ENCODE data around the gene DPP4.
"Not testable (repeated sequence)": the region's sequence is repeated elsewhere in the genome, so short reads cannot be mapped to it uniquely, and the experiment has no call there.

Gene DPP4

DNA sequence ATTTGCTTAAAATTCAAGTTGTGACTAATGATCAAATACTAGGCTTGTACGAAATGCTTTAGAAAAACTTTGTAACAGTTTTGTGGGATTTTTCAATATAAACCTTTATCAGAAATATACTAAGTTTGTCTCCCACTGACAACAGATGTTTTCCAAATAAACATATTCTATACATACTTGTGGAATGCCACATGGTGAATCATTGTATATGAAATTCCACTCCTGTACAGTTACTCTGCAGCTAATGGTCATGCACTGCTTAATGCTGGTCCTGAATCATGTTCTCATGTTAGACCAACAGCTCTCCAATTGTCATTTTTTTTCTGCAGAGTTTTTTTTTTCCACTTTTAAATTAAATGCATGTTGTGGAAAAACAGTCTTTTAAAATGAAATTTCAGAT is 90.1 kb downstream of the DPP4 start:
- H3K9me3 ChIP-seq (ENCODE audit: control insufficient read depth, low read length), result no peaks in the 10 kb centered on the region
- H3K4me1 ChIP-seq (ENCODE audit: control insufficient read depth, insufficient read depth, low read length, poor library complexity, severe bottlenecking), result no peaks in the 10 kb centered on the region
- no CpG with 5 or more reads among the region's 1 CpG for WGBS, 2 experiments (ENCODE audit: insufficient coverage in 2 of 2)
- no peak overlapping the region for H3K27ac ChIP-seq (ENCODE audit: low read depth, low read length, severe bottlenecking)
- H3K36me3 ChIP-seq (ENCODE audit: control insufficient read depth, insufficient read depth, low read length), result no peaks in the 10 kb centered on the region
- H3K4me3 ChIP-seq (ENCODE audit: extremely low read depth, insufficient read depth, low read length, poor library complexity, severe bottlenecking), result no peak overlapping the region

DNA sequence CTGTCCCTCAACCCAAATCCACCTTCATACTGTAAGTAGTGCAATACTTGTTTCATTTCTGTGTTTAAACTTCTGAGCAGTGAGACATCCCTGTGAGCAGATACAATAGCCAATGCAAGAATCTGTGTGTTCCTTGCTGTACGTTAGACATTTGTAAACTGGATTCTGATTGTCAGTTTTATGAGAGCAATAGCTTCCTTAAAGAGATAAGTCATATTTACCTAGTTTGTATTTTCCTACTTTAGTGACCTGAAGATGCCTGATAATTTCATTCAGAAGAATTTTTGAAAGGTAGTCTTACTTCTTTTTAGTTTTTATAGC is 90.7 kb downstream of the DPP4 start:
- H3K9me3 ChIP-seq (ENCODE audit: control insufficient read depth, low read length), result no peaks in the 10 kb centered on the region
- H3K4me3 ChIP-seq (ENCODE audit: extremely low read depth, insufficient read depth, low read length, poor library complexity, severe bottlenecking), result no peak overlapping the region
- H3K4me1 ChIP-seq (ENCODE audit: control insufficient read depth, insufficient read depth, low read length, poor library complexity, severe bottlenecking), result no peaks in the 10 kb centered on the region
- H3K36me3 ChIP-seq (ENCODE audit: control insufficient read depth, insufficient read depth, low read length), result no peaks in the 10 kb centered on the region
- H3K27ac ChIP-seq (ENCODE audit: low read depth, low read length, severe bottlenecking), result no peak overlapping the region
- WGBS, 2 experiments (ENCODE audit: insufficient coverage in 2 of 2), result 80% methylated on average over 1 of the region's 1 CpG; no CpG with 5 or more reads in 1 of the 2 experiments

DNA sequence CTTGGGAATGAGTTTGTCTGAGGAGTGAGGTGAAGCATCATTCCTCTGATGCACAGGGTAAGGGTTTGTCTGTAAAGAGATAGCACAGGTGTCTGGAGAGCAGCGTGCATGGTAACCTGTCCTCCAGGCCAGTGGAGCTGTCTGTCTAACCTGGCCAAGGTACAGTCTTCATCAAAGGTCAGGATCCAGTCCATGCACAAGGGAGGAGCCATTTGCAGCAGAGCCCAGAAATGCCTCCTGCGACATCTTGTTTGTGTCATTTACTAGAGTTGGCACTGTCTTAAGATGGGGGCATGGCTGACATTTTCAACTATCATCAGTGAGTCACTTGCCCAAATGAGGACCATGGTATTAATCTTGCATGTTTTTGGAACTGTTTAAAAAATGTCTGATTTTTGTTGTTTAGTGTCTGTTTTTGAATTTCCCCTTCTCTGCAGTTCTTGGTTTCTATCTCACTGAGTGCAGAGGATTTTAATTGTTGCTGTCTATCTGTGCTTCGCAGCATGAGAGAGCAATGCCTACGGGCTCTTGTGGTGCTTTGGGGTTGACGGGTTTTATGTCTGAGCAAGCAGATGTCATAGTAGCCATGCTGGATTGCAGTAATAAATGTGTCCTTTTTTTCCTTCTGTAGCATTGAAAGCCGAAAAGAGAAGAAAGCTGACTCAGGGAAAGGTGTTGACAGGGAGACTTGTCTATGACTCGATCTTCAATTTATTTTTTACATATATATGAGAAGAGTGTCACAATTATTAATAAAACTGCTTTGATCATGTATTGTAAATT is 91.3 kb downstream of the DPP4 start:
- no peak overlapping the region for H3K27ac ChIP-seq (ENCODE audit: low read depth, low read length, severe bottlenecking)
- no peak overlapping the region for H3K4me3 ChIP-seq (ENCODE audit: extremely low read depth, insufficient read depth, low read length, poor library complexity, severe bottlenecking)
- no peaks in the 10 kb centered on the region for H3K9me3 ChIP-seq (ENCODE audit: control insufficient read depth, low read length)
- H3K36me3 ChIP-seq (ENCODE audit: control insufficient read depth, insufficient read depth, low read length), result no peaks in the 10 kb centered on the region
- H3K4me1 ChIP-seq (ENCODE audit: control insufficient read depth, insufficient read depth, low read length, poor library complexity, severe bottlenecking), result no peaks in the 10 kb centered on the region
- 96 to 97% methylated on average over 4 to 5 of the region's 7 CpGs for WGBS, 2 experiments (ENCODE audit: insufficient coverage in 2 of 2)

DNA sequence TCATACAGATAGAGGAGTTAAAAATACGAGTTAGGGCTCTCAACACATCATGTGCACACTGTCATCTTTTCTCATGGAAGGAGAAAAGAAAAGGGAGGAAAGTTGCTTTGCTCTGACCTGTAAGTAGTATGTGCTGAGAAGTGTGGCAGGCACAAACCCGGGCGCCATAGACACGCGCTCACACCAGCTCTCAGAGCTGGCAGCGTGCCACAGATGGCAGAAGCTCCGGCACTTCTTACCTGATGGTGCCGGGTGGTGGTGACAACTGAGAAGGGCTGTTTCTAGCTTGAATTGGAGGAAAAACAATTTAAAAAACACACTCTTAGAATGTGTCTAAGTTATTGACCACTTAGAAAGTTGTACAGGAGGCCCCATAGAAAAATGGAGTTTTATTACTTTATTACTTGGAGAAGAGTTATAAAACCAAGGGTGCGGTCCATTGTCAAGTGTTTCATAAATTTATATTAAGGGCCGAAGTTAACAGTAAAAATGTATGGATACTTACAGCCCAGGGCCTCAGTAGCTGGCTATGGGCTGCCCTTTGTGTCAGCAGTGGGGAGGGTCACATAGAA is 92.2 kb downstream of the DPP4 start:
- no peak overlapping the region for H3K4me3 ChIP-seq (ENCODE audit: extremely low read depth, insufficient read depth, low read length, poor library complexity, severe bottlenecking)
- WGBS, 2 experiments (ENCODE audit: insufficient coverage in 2 of 2), result 91 to 95% methylated on average over 5 to 7 of the region's 10 CpGs
- H3K9me3 ChIP-seq (ENCODE audit: control insufficient read depth, low read length), result no peaks in the 10 kb centered on the region
- no peaks in the 10 kb centered on the region for H3K36me3 ChIP-seq (ENCODE audit: control insufficient read depth, insufficient read depth, low read length)
- no peak overlapping the region for H3K27ac ChIP-seq (ENCODE audit: low read depth, low read length, severe bottlenecking)
- H3K4me1 ChIP-seq (ENCODE audit: control insufficient read depth, insufficient read depth, low read length, poor library complexity, severe bottlenecking), result no peaks in the 10 kb centered on the region

DNA sequence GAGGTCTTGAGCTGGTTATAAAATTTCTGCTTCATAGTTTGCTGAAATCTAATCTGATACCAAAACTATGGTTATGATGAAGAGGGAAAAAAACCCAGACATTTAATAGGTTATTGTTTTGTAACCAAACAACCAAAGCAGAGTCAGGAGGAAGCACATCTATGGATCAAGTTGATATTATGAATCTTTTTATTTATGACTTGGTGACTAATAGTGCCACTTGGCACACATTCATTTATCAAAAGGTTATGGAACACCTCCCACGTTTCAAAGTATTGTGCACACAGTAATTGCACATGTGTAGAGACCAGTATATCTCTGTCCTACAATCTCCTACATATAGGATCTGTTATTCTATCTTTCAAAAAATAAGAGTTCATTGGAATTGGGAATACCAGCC is 93.0 kb downstream of the DPP4 start:
- no peaks in the 10 kb centered on the region for H3K9me3 ChIP-seq (ENCODE audit: control insufficient read depth, low read length)
- H3K27ac ChIP-seq (ENCODE audit: low read depth, low read length, severe bottlenecking), result no peak overlapping the region
- no peaks in the 10 kb centered on the region for H3K4me1 ChIP-seq (ENCODE audit: control insufficient read depth, insufficient read depth, low read length, poor library complexity, severe bottlenecking)
- WGBS, 2 experiments (ENCODE audit: insufficient coverage in 2 of 2), result 100% methylated on average over 1 of the region's 1 CpG; no CpG with 5 or more reads in 1 of the 2 experiments
- no peak overlapping the region for H3K4me3 ChIP-seq (ENCODE audit: extremely low read depth, insufficient read depth, low read length, poor library complexity, severe bottlenecking)
- no peaks in the 10 kb centered on the region for H3K36me3 ChIP-seq (ENCODE audit: control insufficient read depth, insufficient read depth, low read length)

DNA sequence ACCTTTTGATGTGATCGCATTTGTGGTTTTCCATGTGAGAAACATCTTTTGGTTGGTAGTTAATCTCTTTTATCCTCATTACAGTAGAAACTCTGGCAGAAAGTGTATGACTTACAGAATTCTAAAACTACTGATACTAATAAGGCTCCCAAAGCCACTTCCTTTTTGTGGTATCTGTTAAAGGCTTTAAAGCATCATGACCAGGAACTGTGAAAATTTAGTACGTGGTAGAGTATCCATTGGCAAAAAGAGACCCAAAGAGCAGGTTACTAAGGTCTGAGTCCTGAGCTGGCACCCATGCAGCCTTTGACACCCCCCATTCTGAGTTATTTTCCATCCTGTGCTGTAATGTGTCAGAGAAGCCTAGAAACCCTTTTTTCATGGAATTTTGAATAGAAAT is 94.5 kb downstream of the DPP4 start:
- 85% methylated on average over 2 of the region's 2 CpGs; no CpG with 5 or more reads in 1 of the 2 experiments for WGBS, 2 experiments (ENCODE audit: insufficient coverage in 2 of 2)
- H3K27ac ChIP-seq (ENCODE audit: low read depth, low read length, severe bottlenecking), result no peak overlapping the region
- H3K4me1 ChIP-seq (ENCODE audit: control insufficient read depth, insufficient read depth, low read length, poor library complexity, severe bottlenecking), result no peaks in the 10 kb centered on the region
- H3K4me3 ChIP-seq (ENCODE audit: extremely low read depth, insufficient read depth, low read length, poor library complexity, severe bottlenecking), result no peak overlapping the region
- H3K9me3 ChIP-seq (ENCODE audit: control insufficient read depth, low read length), result no peaks in the 10 kb centered on the region
- H3K36me3 ChIP-seq (ENCODE audit: control insufficient read depth, insufficient read depth, low read length), result no peaks in the 10 kb centered on the region

DNA sequence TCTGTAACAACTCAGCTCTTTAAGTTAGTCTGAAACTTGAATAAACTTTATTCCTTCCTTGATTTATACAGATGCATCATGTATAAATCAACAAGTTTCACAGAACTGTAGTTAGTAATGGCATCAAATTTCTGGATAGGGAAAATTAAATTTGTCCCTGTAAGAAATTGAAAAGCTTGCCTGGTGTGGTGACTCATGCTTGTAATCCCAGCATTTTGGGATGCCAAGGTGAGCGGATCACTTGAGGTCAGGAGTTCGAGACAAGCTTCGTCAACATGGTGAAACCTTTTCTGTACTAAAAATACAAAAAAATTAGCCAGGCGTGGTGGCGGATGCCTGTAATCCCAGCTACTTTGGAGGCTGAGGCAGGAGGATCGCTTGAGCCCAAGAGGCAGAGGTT is 96.1 kb downstream of the DPP4 start:
- WGBS, 2 experiments (ENCODE audit: insufficient coverage in 2 of 2), result 83 to 91% methylated on average over 5 to 6 of the region's 6 CpGs
- not testable (repeated sequence) for H3K27ac ChIP-seq (ENCODE audit: low read depth, low read length, severe bottlenecking); H3K4me3 ChIP-seq (ENCODE audit: extremely low read depth, insufficient read depth, low read length, poor library complexity, severe bottlenecking)

DNA sequence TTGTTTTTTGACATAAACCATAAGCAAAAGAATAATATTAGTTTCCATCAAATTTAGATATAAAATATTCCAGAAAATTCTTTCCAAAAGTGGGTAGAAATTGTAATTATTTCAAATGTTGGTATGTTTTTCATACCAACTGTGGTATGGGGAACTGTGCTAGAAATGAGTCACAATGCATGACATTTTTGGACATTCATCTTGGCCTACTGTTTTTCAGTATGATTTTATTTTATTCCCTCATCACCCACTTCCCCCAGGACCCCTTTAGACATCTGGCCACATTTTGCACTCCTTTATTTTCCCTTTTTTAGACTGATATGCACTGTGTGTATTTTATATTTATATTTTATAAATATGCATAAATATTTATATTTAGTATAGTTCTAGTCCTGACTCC is 97.1 kb downstream of the DPP4 start:
- Histone ChIP-seq H3K27ac (ENCODE audit: low read depth, low read length, severe bottlenecking) (no peak overlapping the region), H3K4me3 (ENCODE audit: extremely low read depth, insufficient read depth, low read length, poor library complexity, severe bottlenecking) (no peak overlapping the region), H3K4me1 (ENCODE audit: control insufficient read depth, insufficient read depth, low read length, poor library complexity, severe bottlenecking) (no peaks in the 10 kb centered on the region), H3K9me3 (ENCODE audit: control insufficient read depth, low read length) (no peaks in the 10 kb centered on the region), H3K36me3 (ENCODE audit: control insufficient read depth, insufficient read depth, low read length) (no peaks in the 10 kb centered on the region)

More for the DNA sequence above, 96.1 kb downstream of the DPP4 start:
- H3K36me3 ChIP-seq (ENCODE audit: control insufficient read depth, insufficient read depth, low read length); H3K9me3 ChIP-seq (ENCODE audit: control insufficient read depth, low read length); H3K4me1 ChIP-seq (ENCODE audit: control insufficient read depth, insufficient read depth, low read length, poor library complexity, severe bottlenecking): not testable (repeated sequence)

DNA sequence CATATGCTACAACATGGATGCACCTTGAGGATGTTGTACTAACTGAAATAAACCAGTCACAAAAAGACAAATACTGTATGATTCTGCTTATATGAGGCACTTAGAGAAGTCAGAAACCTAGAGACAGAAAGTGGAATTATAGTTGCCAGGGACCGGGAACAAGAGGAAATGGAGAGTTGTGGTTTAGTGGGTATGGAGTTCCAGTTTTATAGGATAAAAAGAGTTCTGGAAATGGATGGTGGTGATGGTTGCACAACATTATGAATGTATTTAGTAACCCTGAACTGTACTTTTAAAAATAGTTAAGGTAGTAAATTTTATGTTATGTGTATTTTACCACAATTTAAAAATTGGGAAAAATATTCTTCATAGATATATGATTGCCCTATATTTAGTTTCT is 97.7 kb downstream of the DPP4 start:
- Histone ChIP-seq H3K9me3 (ENCODE audit: control insufficient read depth, low read length) (no peaks in the 10 kb centered on the region), H3K27ac (ENCODE audit: low read depth, low read length, severe bottlenecking) (no peak overlapping the region), H3K4me1 (ENCODE audit: control insufficient read depth, insufficient read depth, low read length, poor library complexity, severe bottlenecking) (no peaks in the 10 kb centered on the region), H3K36me3 (ENCODE audit: control insufficient read depth, insufficient read depth, low read length) (no peaks in the 10 kb centered on the region), H3K4me3 (ENCODE audit: extremely low read depth, insufficient read depth, low read length, poor library complexity, severe bottlenecking) (no peak overlapping the region)
- 83 to 100% methylated on average over 1 of the region's 1 CpG for WGBS, 2 experiments (ENCODE audit: insufficient coverage in 2 of 2)

DNA sequence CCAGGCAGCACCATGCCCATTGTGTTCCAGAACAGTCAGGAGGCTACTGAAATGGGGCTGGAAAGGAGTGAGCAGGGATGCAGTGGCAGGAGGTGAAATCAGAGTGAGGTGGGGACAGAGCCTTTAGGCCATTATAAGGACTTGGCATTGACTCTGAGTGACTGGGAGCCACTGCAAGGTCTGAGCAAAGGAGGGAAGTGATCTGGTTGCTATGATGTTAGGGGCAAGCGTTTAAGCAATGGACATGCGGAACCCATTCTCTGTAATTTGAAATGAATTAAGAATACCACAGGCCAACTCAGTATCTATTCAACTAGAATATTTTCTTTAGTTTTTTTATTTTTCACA is 98.2 kb downstream of the DPP4 start:
- H3K27ac ChIP-seq (ENCODE audit: low read depth, low read length, severe bottlenecking), result no peak overlapping the region
- WGBS, 2 experiments (ENCODE audit: insufficient coverage in 2 of 2), result no CpG with 5 or more reads among the region's 2 CpGs
- no peak overlapping the region for H3K4me3 ChIP-seq (ENCODE audit: extremely low read depth, insufficient read depth, low read length, poor library complexity, severe bottlenecking)
- no peaks in the 10 kb centered on the region for H3K36me3 ChIP-seq (ENCODE audit: control insufficient read depth, insufficient read depth, low read length)
- H3K9me3 ChIP-seq (ENCODE audit: control insufficient read depth, low read length), result no peaks in the 10 kb centered on the region
- H3K4me1 ChIP-seq (ENCODE audit: control insufficient read depth, insufficient read depth, low read length, poor library complexity, severe bottlenecking), result no peaks in the 10 kb centered on the region

DNA sequence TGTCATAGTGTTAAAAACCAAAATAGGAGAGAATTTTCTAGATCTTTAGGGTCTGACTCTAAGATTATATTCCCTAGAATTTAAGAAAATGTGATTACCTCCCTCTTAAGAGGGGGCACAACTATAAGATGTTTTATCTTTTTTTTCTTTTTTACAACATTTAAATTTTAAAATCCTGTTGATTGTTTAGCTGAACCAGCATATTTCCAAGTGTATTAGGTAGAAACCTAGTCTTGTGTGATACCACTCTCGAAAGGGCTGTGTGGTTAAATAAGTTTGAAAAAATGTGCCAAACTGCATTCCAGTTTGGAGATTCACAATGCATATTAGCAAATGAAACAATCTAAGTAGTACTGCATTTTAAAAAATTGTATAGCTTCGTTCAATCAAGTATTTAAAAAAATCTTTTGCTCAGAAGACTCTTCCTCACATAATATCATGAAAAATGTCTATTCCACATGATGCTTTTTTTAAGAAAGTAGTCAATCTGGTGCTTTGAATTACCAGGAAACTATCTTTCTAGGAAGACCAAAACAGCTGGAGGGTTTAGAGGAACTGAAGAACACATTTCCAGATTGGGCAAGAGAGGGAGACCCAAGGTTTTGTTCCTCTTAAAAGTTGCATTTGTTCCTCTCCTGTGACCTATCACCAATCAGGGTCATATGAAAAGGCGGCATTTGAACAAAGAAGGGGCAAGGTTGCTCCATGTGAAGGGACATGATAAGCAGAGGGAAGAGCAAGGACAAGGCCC is 98.8 kb downstream of the DPP4 start:
- no peaks in the 10 kb centered on the region for H3K36me3 ChIP-seq (ENCODE audit: control insufficient read depth, insufficient read depth, low read length)
- no peak overlapping the region for H3K4me3 ChIP-seq (ENCODE audit: extremely low read depth, insufficient read depth, low read length, poor library complexity, severe bottlenecking)
- H3K9me3 ChIP-seq (ENCODE audit: control insufficient read depth, low read length), result no peaks in the 10 kb centered on the region
- H3K4me1 ChIP-seq (ENCODE audit: control insufficient read depth, insufficient read depth, low read length, poor library complexity, severe bottlenecking), result no peaks in the 10 kb centered on the region
- no peak overlapping the region for H3K27ac ChIP-seq (ENCODE audit: low read depth, low read length, severe bottlenecking)
- WGBS, 2 experiments (ENCODE audit: insufficient coverage in 2 of 2), result 73 to 100% methylated on average over 1 to 2 of the region's 3 CpGs
